ENCODE measurements around the gene PELI3.

GRCh38 chr11:66495401-66495854 lies 28.7 kb downstream of the PELI3 start:
- no peak for TF ChIP-seq CTCF (IDR thresholded peaks at IDR 0.05)
- TF ChIP-seq EP300 (IDR thresholded peaks at IDR 0.05), result no peak
